GM12874 (cell line): ENCODE results near the gene TRABD.

Experiments used
- CTCF ChIP-seq: IDR thresholded peaks from 2 replicates; pipeline ENCODE4 v1.5.1; 2011; ENCODE audit warnings: low read depth, mild to moderate bottlenecking, control low read depth, low read length, moderate library complexity; ENCODE audit not compliant: insufficient read depth

Gene TRABD

GRCh38 chr22:50170453-50171318 lies 15.0 kb upstream of the TRABD start, which contains the start of gene PANX2:
Gene PANX2, plus strand, starts transcription at chr22:50170731. Its CDS starts 0 bp downstream, at chr22:50170731.
- no peak for TF ChIP-seq CTCF

- no peak for TF ChIP-seq CTCF
These were observed 14.3 kb upstream of the TRABD start for GRCh38 chr22:50171319-50171964.

GRCh38 chr22:50171965-50172421 lies 13.7 kb upstream of the TRABD start:
- no peak for TF ChIP-seq CTCF

GRCh38 chr22:50173311-50173982 lies 12.3 kb upstream of the TRABD start:
- TF ChIP-seq CTCF, result no peak

GRCh38 chr22:50173983-50174355 lies 11.7 kb upstream of the TRABD start:
- TF ChIP-seq CTCF, result no peak

GRCh38 chr22:50174382-50175190 lies 11.1 kb upstream of the TRABD start:
- TF ChIP-seq CTCF, result no peak
